GM15510 (cell line): ENCODE results near the gene TMEM130.

ENCODE experiments used
- POLR2A ChIP-seq: IDR thresholded peaks from 3 replicates; pipeline ENCODE4 v1.6.1; 2011; ENCODE audit warnings: borderline replicate concordance; ENCODE audit not compliant: insufficient read length; ENCODE audit errors: extremely low read depth

TMEM130 gene

DNA sequence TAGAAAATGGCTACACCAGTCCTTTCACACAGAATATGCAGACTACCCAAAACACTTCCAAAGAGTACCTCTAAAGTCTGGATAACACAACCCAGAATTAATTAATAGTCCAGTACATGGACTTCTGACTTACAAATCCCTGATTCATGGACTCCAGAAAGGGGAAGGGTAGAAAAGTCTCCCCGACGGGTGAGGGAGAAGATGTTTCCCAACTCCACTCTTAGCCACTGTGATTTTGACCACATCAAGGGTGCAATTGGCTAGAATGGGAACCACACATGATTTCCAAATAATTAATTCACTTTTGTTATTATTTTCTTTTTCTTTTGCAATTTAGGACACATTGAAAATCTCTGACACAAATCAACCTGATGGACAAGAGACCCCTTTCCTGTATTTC, 1.4 kb downstream of the TMEM130 start:
- TF ChIP-seq POLR2A, result no peak

DNA sequence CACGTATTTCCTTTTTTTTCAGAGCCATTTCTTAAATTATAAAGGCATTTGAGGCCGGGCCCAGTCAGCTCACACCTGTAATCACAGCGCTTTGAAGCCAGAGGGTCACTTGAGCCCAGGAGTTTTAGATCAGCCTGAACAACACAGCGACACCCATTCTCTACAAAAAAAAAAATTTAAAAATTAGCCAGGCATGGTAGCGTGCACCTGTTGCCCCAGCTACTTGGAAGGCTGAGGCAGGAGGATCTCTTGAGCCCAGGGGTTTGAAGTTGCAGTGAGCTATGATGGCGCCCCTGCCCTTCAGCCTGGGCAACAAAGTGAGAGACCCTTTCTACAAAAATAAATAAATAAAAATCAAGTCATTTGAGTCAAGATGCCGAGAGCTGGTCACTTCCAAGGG, 3.0 kb downstream of the TMEM130 start:
- TF ChIP-seq POLR2A, result no peak

- TF ChIP-seq POLR2A, result no peak
Measured at GRCh38 chr7:98866351-98866750, 3.5 kb downstream of the TMEM130 start.

- no peak for TF ChIP-seq POLR2A
Measured at GRCh38 chr7:98864731-98865453, 4.9 kb downstream of the TMEM130 start.

DNA sequence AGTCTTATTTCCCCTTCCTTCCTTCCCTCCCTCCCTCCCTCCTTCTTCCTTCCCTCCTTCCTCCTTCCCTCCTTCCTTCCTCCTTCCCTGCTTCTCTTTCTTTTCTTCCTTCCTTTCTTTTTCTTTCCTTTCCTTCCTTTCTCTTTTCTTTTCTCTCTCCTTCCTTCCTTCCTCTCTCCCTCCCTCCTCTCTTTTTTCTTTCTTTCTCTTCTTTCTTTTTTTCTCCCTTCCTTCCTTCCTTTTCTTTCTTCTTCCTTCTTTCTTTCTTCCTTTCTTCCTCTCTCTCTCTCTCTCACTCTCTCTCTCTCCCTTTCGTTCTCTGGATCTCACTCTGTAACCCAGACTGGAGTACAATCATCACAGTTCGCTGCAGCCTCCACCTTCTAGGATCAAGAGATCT, 6.2 kb downstream of the TMEM130 start:
- no peak for TF ChIP-seq POLR2A

GRCh38 chr7:98862716-98863420, 6.9 kb downstream of the TMEM130 start:
- no peak for TF ChIP-seq POLR2A

- TF ChIP-seq POLR2A, result no peak
Measured at GRCh38 chr7:98862203-98862602, 7.6 kb downstream of the TMEM130 start.

DNA sequence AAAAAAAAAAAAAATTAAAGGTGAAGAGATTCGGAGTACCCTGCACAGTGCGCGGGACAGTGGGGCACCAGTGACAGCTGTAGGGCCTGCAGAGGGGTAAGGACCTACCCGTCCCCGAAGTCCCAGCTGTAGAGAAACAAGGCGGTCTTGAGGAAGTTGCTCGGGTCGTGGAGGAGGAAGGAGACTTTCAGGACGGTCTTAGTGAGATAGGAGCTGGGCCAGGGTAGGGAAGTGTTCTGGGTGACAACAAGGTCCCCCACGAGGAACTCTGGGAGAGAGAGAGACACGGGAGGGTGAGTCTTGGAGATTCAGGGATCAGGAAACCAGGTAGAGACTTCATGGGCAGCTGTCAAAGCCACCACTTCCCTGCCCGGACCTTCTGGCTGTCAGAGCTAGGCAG, 9.7 kb downstream of the TMEM130 start:
- no peak for TF ChIP-seq POLR2A

DNA sequence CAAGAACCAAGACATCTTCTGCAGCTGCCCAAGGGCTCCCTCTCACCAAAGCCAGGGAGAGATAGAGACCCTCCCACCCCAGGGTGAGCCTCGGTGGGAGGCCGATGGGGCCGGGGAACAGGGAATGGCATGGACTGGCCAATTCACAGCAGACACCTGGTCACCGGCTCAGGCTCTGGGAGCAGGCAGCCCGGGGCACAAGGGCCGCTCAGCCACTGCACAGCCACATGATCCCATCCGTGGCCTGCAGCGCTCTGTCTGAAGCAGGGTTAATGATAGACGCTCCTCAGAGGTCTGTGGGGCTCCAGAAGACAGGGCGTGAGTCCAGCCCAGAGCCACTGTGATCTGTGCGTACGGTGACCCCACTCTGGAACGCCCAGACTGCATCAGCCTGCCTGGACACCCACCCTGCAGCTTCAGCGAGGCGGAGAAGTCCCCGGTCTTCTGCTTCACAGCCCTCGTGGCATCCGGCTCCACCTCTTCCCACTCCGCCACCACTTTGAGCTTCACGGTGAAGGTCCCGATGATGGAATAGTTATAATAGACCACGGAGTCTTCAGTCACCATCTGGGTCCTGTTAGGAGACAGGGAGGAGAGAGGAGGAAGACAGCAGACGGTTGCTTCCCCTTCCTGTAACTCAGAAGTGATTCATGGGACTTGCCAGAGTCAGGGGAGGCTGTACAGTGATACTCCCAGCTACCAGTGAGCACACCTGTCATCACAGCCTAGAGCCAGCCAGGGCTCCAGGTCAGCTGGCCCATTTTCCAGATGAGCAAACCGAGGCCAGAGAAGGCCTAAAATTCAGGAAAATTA, 14.0 kb downstream of the TMEM130 start:
- no peak for TF ChIP-seq POLR2A

DNA sequence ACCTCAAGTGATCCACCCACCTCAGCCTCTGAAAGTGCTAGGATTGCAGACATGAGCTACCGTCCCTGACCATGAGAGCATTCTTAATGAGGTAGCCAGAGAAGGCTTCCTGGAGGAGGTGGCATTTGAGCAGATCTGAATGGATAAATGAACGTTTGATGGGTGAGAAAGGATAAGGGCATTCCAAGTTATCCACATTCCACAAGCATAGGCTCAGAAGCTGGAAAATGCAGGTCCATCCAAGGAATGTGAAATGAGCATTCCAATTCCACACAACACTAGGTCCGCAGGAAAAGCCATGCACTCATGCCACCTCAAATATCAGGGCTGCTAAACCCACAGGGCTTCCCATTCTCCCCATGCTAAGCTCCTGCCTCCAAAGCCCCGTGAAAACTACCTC, 17.0 kb downstream of the TMEM130 start:
- TF ChIP-seq POLR2A, result no peak

- no peak for TF ChIP-seq POLR2A
Measured at GRCh38 chr7:98848918-98849317, 20.9 kb downstream of the TMEM130 start.

DNA sequence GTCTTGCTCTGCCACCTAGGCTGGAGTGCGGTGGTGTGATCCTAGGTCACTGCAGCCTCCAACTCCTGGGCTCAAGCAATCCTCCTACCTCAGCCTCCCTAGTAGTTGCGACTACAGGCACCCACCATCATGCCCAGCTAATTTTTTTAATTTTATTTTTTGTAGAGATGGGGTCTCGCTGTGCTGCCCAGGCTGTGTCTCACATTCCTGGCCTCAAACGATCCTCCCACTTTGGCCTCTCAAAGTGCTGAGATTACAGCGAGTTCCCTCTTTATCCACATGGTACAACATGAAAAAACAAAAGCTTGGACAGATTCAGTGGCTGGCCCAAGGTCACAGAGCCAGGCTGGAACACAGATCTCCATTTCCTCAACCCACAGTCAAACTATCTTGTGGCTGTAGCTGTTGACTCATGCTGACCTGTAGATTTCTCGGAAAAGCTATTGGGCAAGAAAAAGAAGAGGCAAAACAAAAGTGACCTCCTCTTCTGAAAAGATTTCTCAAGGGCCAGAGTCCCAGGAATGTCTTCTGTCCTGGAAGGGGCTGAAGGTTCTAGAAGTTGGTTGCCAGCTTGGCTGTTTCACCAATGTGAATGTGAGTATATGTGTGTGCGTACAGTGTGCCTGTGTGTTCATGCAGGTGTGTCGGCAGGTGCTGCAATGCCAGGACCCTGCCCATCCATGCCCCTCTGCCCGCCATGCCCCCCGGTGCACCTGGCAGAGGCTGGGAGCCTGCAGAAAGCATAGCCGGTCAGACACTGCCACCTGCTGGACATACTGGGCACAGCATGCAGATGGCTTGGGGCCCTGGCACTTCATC, 28.4 kb downstream of the TMEM130 start:
- TF ChIP-seq POLR2A, result no peak

- TF ChIP-seq POLR2A, result no peak
Measured at GRCh38 chr7:98840722-98841121, 29.1 kb downstream of the TMEM130 start.

DNA sequence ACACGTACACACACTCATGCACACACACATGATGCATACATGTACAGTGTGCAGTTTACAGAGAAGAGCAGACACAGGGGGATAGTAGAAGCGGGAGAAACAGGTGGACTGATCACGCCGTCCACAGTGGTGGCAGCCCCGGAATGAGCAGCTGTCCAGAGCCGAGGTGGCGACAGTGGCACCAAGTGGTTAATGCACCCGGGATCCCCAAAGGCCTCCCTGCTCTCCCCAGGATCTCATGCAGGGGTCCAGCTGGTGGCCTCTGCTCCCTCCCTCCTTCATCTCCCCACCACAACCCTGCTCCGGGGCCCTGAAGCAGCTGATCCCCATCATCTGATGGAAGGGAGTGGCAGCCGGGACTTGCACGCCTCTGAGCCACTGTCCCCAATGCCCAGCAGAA, 29.7 kb downstream of the TMEM130 start:
- no peak for TF ChIP-seq POLR2A

DNA sequence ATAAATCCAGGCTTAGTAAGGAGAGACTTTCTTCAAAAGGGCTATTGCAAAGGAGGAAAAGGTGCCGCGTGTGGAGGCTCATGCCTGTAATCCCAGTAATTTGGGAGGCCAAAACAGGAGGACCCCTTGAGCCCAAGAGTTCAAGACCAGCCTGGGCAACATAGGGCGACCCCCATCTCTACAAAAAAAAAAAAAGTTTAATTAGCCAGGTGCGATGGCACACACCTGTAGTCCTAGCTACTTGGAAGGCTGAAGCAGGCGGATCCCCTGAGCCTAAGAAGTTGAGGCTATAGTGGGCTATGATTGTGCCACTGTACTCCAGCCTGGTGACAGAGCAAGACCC, 32.2 kb downstream of the TMEM130 start:
- TF ChIP-seq POLR2A, result no peak
